HT1080 (cell line): ENCODE data around the gene MCCC2. TPM values are rescaled to one million over a fixed set of nuclear protein-coding genes. Genes with fewer than 3 reads are reported as not detected.
"Not testable (repeated sequence)": the region's sequence is repeated elsewhere in the genome, so short reads cannot be mapped to it uniquely, and the experiment has no call there.

Experiments used
- DNase-seq: peaks from one replicate; pipeline ENCODE4 v3.0.0-alpha.2; 2015; ENCODE audit warnings: low read depth
- polyA plus RNA-seq, 2 experiments: library from polyadenylated mRNA; depleted of rRNA; stranded (reverse); fragments of >200 nt; gene quantifications; 2 replicates each; pipeline ENCODE4 v1.2.3, GENCODE V29; 2015
- total RNA-seq: library from RNA; depleted of rRNA; stranded (reverse); fragments of >200 nt; shearing (Covaris generic); gene quantifications from 2 replicates; pipeline ENCODE4 v1.2.3, GENCODE V29; 2014; rRNA removed

MCCC2 gene
- 42.0 and 50.3 TPM in 2 replicates for total RNA-seq
- 46.7 and 61.2 TPM in 2 replicates for polyA plus RNA-seq (2015; cell fraction: cytosol; rRNA removed)
- polyA plus RNA-seq (2015; cell fraction: nucleus; rRNA removed) = 63.3 and 69.5 TPM in 2 replicates

- peak; percentile 96 for DNase-seq
Observed at GRCh38 chr5:71586941-71587765, at the start of gene MCCC2. TSS of gene MCCC2 (plus strand) at chr5:71587340. CDS start at chr5:71587426, 86 bp downstream.

GRCh38 chr5:71537687-71538086 lies 49.5 kb upstream of the MCCC2 start:
- DNase-seq = no peak

GRCh38 chr5:71550885-71551284 lies 36.3 kb upstream of the MCCC2 start:
- DNase-seq = not testable (repeated sequence)

GRCh38 chr5:71551582-71551981 lies 35.6 kb upstream of the MCCC2 start:
- DNase-seq = not testable (repeated sequence)

GRCh38 chr5:71552026-71552749 lies 35.0 kb upstream of the MCCC2 start:
- DNase-seq = not testable (repeated sequence)

- DNase-seq = no peak
Observed at GRCh38 chr5:71563161-71563560, 24.0 kb upstream of the MCCC2 start.

GRCh38 chr5:71564895-71565294 lies 22.2 kb upstream of the MCCC2 start:
- DNase-seq = no peak

GRCh38 chr5:71569748-71570509 lies 17.2 kb upstream of the MCCC2 start:
- DNase-seq = no peak

GRCh38 chr5:71571811-71572210 lies 15.3 kb upstream of the MCCC2 start:
- not testable (repeated sequence) for DNase-seq

GRCh38 chr5:71573591-71573990 lies 13.5 kb upstream of the MCCC2 start:
- DNase-seq = no peak

- DNase-seq = not testable (repeated sequence)
Observed at GRCh38 chr5:71575588-71575987, 11.6 kb upstream of the MCCC2 start.

- DNase-seq = no peak
Observed at GRCh38 chr5:71576241-71576640, 10.9 kb upstream of the MCCC2 start.

GRCh38 chr5:71577839-71578238 lies 9.3 kb upstream of the MCCC2 start:
- not testable (repeated sequence) for DNase-seq

- DNase-seq = no peak
Observed at GRCh38 chr5:71582945-71583584, 4.1 kb upstream of the MCCC2 start.

GRCh38 chr5:71586052-71586940 lies 844 bp upstream of the MCCC2 start:
- DNase-seq = peak; percentile 46

GRCh38 chr5:71587766-71588532 lies 809 bp downstream of the MCCC2 start:
- DNase-seq = no peak

GRCh38 chr5:71588533-71588885 lies 1.4 kb downstream of the MCCC2 start:
- DNase-seq = no peak

GRCh38 chr5:71589903-71590302 lies 2.8 kb downstream of the MCCC2 start:
- DNase-seq = no peak

- DNase-seq = no peak
Observed at GRCh38 chr5:71591100-71591499, 4.0 kb downstream of the MCCC2 start.
